Measurements from ENCODE around the gene SEPTIN2. TPM values are rescaled to one million over a fixed set of nuclear protein-coding genes. Genes with fewer than 3 reads are reported as not detected.

The SEPTIN2 gene
- total RNA-seq, 4 donors from 2014 or later, result 135 to 631 (median 268) TPM

DNA sequence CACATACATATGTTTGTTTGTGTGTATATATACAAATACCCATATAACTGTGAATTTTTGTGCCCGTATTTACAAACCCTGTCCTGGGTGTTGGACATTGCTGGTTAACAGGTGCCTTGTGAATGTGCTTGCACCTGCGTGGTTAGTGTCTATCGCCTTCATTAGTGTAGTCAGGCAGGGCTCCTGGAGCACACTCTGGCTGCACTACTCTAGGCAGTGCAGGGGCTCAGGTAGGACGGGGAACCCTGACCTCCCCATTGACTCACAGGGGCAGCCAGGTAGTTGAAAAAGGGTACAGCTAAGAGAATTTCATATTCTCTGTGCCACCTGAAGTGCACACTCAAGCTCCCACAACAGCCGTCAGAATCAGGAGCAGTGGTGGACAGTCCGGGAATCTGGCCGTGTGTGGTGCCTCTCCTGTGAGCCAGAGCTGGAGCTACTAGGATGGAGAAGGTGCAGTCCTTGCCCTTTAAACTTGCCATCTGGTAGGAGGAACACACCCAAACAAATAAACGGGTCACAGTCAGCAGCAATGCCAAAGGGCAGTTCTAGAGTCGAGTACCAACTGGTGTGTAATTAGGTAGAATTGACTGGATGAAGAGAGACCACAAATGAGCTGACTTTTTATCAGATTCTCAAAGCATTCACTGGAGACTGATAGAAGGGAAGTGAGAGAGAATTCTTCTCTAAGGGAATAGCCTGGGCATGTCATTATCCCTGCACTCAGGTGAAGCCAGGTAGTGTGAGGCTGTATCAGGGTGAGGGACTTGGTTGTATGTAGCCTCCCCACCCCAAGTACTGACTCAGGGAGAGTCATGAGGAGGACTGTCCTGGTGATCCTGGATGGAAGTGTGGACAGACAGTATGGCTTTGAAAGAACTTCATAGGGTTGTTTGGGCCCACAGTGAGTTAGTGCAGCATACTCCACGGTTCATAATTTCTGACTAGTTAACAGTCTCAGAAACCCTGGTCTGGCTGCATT is 84.5 kb downstream of the SEPTIN2 start:
- Histone ChIP-seq H3K4me1 (no peaks in the 10 kb centered on the region), H3K4me3 (no peak overlapping the region), H3K27ac (no peak overlapping the region), H3K27me3 (no peaks in the 10 kb centered on the region), H3K9me3 (no peaks in the 10 kb centered on the region), H3K36me3 (no peaks in the 10 kb centered on the region)
- DNase-seq, result no peak
- TF ChIP-seq, protein P1, sequence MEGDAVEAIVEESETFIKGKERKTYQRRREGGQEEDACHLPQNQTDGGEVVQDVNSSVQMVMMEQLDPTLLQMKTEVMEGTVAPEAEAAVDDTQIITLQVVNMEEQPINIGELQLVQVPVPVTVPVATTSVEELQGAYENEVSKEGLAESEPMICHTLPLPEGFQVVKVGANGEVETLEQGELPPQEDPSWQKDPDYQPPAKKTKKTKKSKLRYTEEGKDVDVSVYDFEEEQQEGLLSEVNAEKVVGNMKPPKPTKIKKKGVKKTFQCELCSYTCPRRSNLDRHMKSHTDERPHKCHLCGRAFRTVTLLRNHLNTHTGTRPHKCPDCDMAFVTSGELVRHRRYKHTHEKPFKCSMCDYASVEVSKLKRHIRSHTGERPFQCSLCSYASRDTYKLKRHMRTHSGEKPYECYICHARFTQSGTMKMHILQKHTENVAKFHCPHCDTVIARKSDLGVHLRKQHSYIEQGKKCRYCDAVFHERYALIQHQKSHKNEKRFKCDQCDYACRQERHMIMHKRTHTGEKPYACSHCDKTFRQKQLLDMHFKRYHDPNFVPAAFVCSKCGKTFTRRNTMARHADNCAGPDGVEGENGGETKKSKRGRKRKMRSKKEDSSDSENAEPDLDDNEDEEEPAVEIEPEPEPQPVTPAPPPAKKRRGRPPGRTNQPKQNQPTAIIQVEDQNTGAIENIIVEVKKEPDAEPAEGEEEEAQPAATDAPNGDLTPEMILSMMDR (IDR thresholded peaks at IDR 0.05), result no peak
- no peak for TF ChIP-seq POLR2A (IDR thresholded peaks at IDR 0.05)
- intact Hi-C loops (cut with DNase I; ENCODE audit: low total_unique reads), result no loop called here

Other genes with a start within 250 kb of the SEPTIN2 start
- 100 to 1,000 TPM in 1 of 4 donors, 10 to 100 TPM in 3; 21.5 to 108 (median 41.3) TPM for gene MTERF4, start 213.6 kb upstream of the SEPTIN2 start, total RNA-seq
- 10 to 100 TPM in 3 of 4 donors, 1 to 10 TPM in 1; 7.4 to 16.0 (median 13.3) TPM for gene PASK, start 166.5 kb upstream of the SEPTIN2 start, total RNA-seq
- gene PPP1R7, start 165.5 kb upstream of the SEPTIN2 start, total RNA-seq, result 10 to 100 TPM in 3 of 4 donors, 1 to 10 TPM in 1; 8.5 to 43.6 (median 30.0) TPM
- gene ANO7, start 127.2 kb upstream of the SEPTIN2 start, total RNA-seq, result 1 to 10 TPM in 1 of 4 donors, under 1 TPM in 2, not detected in 1; under 0.01 to 3.8 (median 0.21) TPM
- 1,000 to 10,000 TPM in 1 of 4 donors, 100 to 1,000 TPM in 3; 226 to 1,465 (median 466) TPM for gene HDLBP, start 253 bp upstream of the SEPTIN2 start, total RNA-seq
- 10 to 100 TPM; 20.0 to 92.0 (median 40.6) TPM for gene FARP2, start 40.4 kb downstream of the SEPTIN2 start, total RNA-seq
- 100 to 1,000 TPM in 3 of 4 donors, 10 to 100 TPM in 1; 77.6 to 191 (median 165) TPM for gene STK25, start 192.7 kb downstream of the SEPTIN2 start, total RNA-seq
- 10 to 100 TPM; 22.9 to 31.2 (median 26.4) TPM for gene BOK, start 242.8 kb downstream of the SEPTIN2 start, total RNA-seq

Measured in uterus (tissue), 4 donors.